Body of pancreas (tissue), 4 donors: ENCODE measurements around the gene NOMO2. TPM values are rescaled to one million over a fixed set of nuclear protein-coding genes. Genes with fewer than 3 reads are reported as not detected.
"Not testable (repeated sequence)": the region's sequence is repeated elsewhere in the genome, so short reads cannot be mapped to it uniquely, and the experiment has no call there.

Experiments used
- ATAC-seq: fragments of 150-250 bp; one replicate; pipeline ENCODE4 v1.9.1; 2016
- DNase-seq, 4 donors: peaks; one replicate each; pipeline ENCODE4 v3.0.0-alpha.2; 2019
- H3K27ac ChIP-seq, 4 donors: fragments of 200-600 bp; sonication (generic); 1 replicate in 3 of 4; 2 replicates in 1 of 4; pipeline versions ENCODE4 v1.5.1 to v1.6.1; 2016 to 2019; ENCODE audit warnings: mild to moderate bottlenecking in 1 of 4, mixed read lengths in 1 of 4, moderate library complexity in 1 of 4
- H3K27me3 ChIP-seq, 2 donors: fragments of 200-600 bp; sonication (generic); one replicate each; pipeline ENCODE4 v1.6.0; 2016; ENCODE audit warnings: mild to moderate bottlenecking in 1 of 2
- H3K36me3 ChIP-seq, 2 donors: fragments of 200-600 bp; sonication (generic); replicated peaks in 1 of 2; 2 replicates each; pipeline ENCODE4 v1.5.1; 2016; ENCODE audit warnings: low read depth in 2 of 2; ENCODE audit not compliant: insufficient read depth in 1 of 2
- H3K4me1 ChIP-seq: fragments of 200-600 bp; sonication (generic); one replicate; pipeline ENCODE4 v1.6.0; 2016
- H3K4me3 ChIP-seq, 2 donors: fragments of 200-600 bp; sonication (generic); 1 replicate in 1 of 2; 2 replicates in 1 of 2; pipeline ENCODE4 v1.5.1; 2016 to 2019
- H3K9me3 ChIP-seq, 3 donors: fragments of 200-600 bp; sonication (generic); 1 replicate in 2 of 3; 2 replicates in 1 of 3; pipeline ENCODE4 v1.5.1; 2016
- CTCF ChIP-seq, 7 experiments: fragments of 450-650 bp in 4 of 7; fragments of 200-600 bp in 3 of 7; sonication (generic) in 3 of 7; IDR thresholded peaks; one replicate each; pipeline ENCODE4 v1.5.1; 2016 to 2019; ENCODE audit warnings: antibody characterized with exemption in 7 of 7
- WGBS, 2 donors: methylation state at CpG; one replicate each; pipeline ENCODE4 v1.1.5; 2017; 5-methylcytosine and 5-hydroxymethylcytosine counted together
- intact Hi-C: fragments of 100-400 bp; cut with DNase I; formaldehyde crosslinking; loops from one replicate; pipeline ENCODE4 v1.15.1; 2023
- total RNA-seq, 2 donors: library from RNA; depleted of rRNA; stranded (reverse); fragments of >200 nt; gene quantifications; one replicate each; pipeline ENCODE4 v1.1.0, GENCODE V29; 2016

NOMO2 gene
- 100 to 1,000 TPM in 1 of 2 donors, 10 to 100 TPM in 1; 89.0 to 172 TPM for total RNA-seq

GRCh38 chr16:18561727-18562314, at the start of gene NOMO2:
TSS of gene NOMO2 (minus strand) at chr16:18562097. CDS start at chr16:18562040, 57 bp downstream.
- H3K9me3 ChIP-seq, intact Hi-C loops, H3K36me3 ChIP-seq, H3K27me3 ChIP-seq: not testable (repeated sequence)
- Histone ChIP-seq H3K4me1 (peaks cover 10% of the 10 kb centered on the region), H3K27ac (peak within 1 kb of the TSS; percentile 58 to 80 (median 63)), H3K4me3 (peak within 1 kb of the TSS; percentile 37 to 41)
- WGBS, 2 donors: 1% methylated on average over 17 of the region's 66 CpGs; no CpG with 5 or more reads in 1 of the 2 donors
- DNase-seq (peak; percentile 93 to 94 (median 93)), ATAC-seq (peak; percentile 96)
- peak in 1 of 7 experiments; percentile 45 for TF ChIP-seq CTCF (IDR thresholded peaks at IDR 0.05)

- H3K36me3 ChIP-seq, H3K27ac ChIP-seq, H3K9me3 ChIP-seq, H3K27me3 ChIP-seq, ATAC-seq, DNase-seq, H3K4me3 ChIP-seq, H3K4me1 ChIP-seq, intact Hi-C loops: not testable (repeated sequence)
- 64 to 100% methylated on average over 1 to 3 of the region's 4 CpGs for WGBS, 2 donors
These were observed 48.4 kb upstream of the NOMO2 start for GRCh38 chr16:18610147-18610803.

- ATAC-seq, H3K27ac ChIP-seq, intact Hi-C loops, H3K9me3 ChIP-seq, H3K4me1 ChIP-seq, DNase-seq, H3K36me3 ChIP-seq, H3K4me3 ChIP-seq, H3K27me3 ChIP-seq: not testable (repeated sequence)
- WGBS, 2 donors: 76 to 79% methylated on average over 3 to 6 of the region's 6 CpGs
These were observed 46.4 kb upstream of the NOMO2 start for GRCh38 chr16:18608271-18608670.

GRCh38 chr16:18603572-18604246, 41.8 kb upstream of the NOMO2 start:
- H3K4me1 ChIP-seq, DNase-seq, H3K4me3 ChIP-seq, H3K27me3 ChIP-seq, H3K36me3 ChIP-seq, H3K27ac ChIP-seq, ATAC-seq, H3K9me3 ChIP-seq, intact Hi-C loops: not testable (repeated sequence)
- WGBS, 2 donors: 100% methylated on average over 1 of the region's 4 CpGs; no CpG with 5 or more reads in 1 of the 2 donors

GRCh38 chr16:18598582-18598981, 36.7 kb upstream of the NOMO2 start:
- H3K4me1 ChIP-seq, intact Hi-C loops, H3K27ac ChIP-seq, ATAC-seq, H3K4me3 ChIP-seq, H3K36me3 ChIP-seq, H3K27me3 ChIP-seq, H3K9me3 ChIP-seq, DNase-seq: not testable (repeated sequence)
- 92 to 100% methylated on average over 1 of the region's 1 CpG for WGBS, 2 donors

GRCh38 chr16:18597734-18598133, 35.8 kb upstream of the NOMO2 start:
- H3K4me1 ChIP-seq, intact Hi-C loops, H3K27me3 ChIP-seq, H3K27ac ChIP-seq, H3K4me3 ChIP-seq, DNase-seq, H3K9me3 ChIP-seq, ATAC-seq, H3K36me3 ChIP-seq: not testable (repeated sequence)
- WGBS, 2 donors: 38 to 47% methylated on average over 2 of the region's 2 CpGs

- H3K36me3 ChIP-seq, H3K27ac ChIP-seq, H3K4me3 ChIP-seq, H3K4me1 ChIP-seq, H3K9me3 ChIP-seq, intact Hi-C loops, H3K27me3 ChIP-seq, ATAC-seq: not testable (repeated sequence)
- WGBS, 2 donors: 27 to 57% methylated on average over 4 of the region's 4 CpGs
- peak; percentile 11 to 44 (median 20) for DNase-seq
These were observed 35.4 kb upstream of the NOMO2 start for GRCh38 chr16:18597319-18597718.

- DNase-seq, H3K9me3 ChIP-seq, H3K4me3 ChIP-seq, H3K27ac ChIP-seq, H3K4me1 ChIP-seq, H3K27me3 ChIP-seq, H3K36me3 ChIP-seq, intact Hi-C loops, ATAC-seq: not testable (repeated sequence)
- 96 to 98% methylated on average over 7 to 11 of the region's 11 CpGs for WGBS, 2 donors
These were observed 33.9 kb upstream of the NOMO2 start for GRCh38 chr16:18595796-18596195.

- intact Hi-C loops, H3K9me3 ChIP-seq, DNase-seq, H3K27ac ChIP-seq, H3K27me3 ChIP-seq, H3K36me3 ChIP-seq, H3K4me3 ChIP-seq, H3K4me1 ChIP-seq, ATAC-seq: not testable (repeated sequence)
- WGBS, 2 donors: 81 to 88% methylated on average over 4 to 5 of the region's 5 CpGs
These were observed 33.0 kb upstream of the NOMO2 start for GRCh38 chr16:18594880-18595279.

- ATAC-seq, H3K9me3 ChIP-seq, H3K4me1 ChIP-seq, H3K27ac ChIP-seq, intact Hi-C loops, H3K27me3 ChIP-seq, H3K4me3 ChIP-seq, H3K36me3 ChIP-seq: not testable (repeated sequence)
- 90 to 98% methylated on average over 4 to 5 of the region's 5 CpGs for WGBS, 2 donors
- DNase-seq: peak in 1 of 4 donors; percentile 19
These were observed 32.0 kb upstream of the NOMO2 start for GRCh38 chr16:18593904-18594303.

- H3K27ac ChIP-seq, H3K9me3 ChIP-seq, H3K4me3 ChIP-seq, ATAC-seq, H3K36me3 ChIP-seq, H3K4me1 ChIP-seq, H3K27me3 ChIP-seq, DNase-seq, intact Hi-C loops: not testable (repeated sequence)
- 92 to 93% methylated on average over 5 of the region's 5 CpGs for WGBS, 2 donors
These were observed 31.1 kb upstream of the NOMO2 start for GRCh38 chr16:18592982-18593381.
